ELF-1 (cell line): ENCODE results near the gene RIMS3.
A peak's percentile ranks its signal among the peaks of the same experiment; 100 is the strongest.

ENCODE experiments used
- DNase-seq: peaks from one replicate; pipeline ENCODE4 v3.0.0-alpha.2; 2016; ENCODE audit warnings: low read depth, low spot score

RIMS3 gene

GRCh38 chr1:40653851-40654537, 11.5 kb downstream of the RIMS3 start:
- DNase-seq = peak; percentile 57

GRCh38 chr1:40652979-40653378, 12.5 kb downstream of the RIMS3 start:
- no peak for DNase-seq

DNA sequence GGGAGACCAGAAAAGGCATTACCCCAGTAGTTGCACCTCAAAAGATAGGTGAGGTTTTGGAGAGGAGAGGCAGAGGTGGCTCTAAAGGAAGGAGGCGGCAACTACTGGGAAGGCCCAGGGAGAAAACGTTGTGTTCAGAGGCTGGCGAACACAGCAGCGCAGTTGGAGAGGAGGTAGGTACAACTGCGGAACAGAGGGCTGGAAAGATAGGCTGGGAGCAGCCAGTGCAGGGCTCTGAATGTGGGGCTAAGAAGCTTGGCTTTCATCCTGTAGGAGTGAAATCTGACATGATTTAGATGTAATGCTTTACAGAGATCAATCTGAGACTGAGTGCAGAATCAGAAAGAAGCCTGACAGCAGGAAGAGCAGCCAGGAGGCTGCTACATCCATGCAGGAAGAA, 13.0 kb downstream of the RIMS3 start:
- DNase-seq = no peak

GRCh38 chr1:40651138-40651857, 14.2 kb downstream of the RIMS3 start:
- DNase-seq = no peak

DNA sequence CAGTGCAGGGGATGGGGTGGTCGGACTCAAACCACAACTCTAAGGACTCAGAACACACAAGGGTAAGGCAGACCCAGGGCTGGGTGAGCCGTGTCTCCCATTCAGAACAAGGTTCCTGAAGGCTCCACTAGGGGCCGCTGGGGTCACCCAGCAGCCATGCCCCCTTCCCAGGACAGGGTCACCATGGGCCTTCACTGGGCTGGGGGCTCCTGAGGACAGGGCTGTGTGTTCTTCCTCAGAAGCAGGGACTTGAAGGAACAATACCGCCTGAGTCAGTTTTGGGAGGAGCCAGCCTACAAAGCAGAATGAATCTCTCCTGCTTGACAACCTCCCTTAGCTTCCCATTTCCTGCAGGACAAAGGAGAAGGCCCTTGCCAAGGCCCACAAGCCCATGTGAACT, 15.4 kb downstream of the RIMS3 start:
- DNase-seq = peak; percentile 65

GRCh38 chr1:40649592-40649930, 15.9 kb downstream of the RIMS3 start:
- DNase-seq = no peak

DNA sequence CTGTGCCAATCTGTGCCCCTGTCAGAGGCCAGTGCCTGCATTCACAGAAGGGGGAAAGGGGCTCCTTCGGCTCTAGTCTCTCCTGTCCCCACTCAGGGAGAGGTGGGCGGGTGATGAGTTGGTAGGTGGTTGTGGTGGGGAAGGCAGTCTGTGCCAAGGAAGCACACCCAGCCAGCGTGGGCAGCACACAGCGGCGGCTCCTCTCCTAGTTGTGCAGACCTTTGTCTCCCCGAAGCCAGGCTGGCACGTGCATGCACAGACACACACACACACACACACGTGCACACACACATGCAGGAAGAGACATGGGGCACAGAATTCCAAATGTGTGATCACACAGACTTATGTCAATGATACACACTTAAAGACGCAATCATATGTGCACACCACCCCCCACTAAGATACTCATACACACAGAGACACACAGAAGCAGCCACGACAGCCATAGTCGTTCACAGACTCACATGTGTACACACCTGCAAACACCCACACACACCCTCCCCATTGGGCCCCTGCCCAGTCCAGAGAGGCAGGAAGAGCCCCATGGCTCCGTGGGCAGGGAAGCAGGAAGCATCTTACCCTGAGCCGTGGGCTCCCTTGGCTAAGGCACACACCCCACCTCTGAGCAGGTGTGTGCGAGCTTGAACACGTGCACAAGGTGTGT, 16.4 kb downstream of the RIMS3 start:
- no peak for DNase-seq

DNA sequence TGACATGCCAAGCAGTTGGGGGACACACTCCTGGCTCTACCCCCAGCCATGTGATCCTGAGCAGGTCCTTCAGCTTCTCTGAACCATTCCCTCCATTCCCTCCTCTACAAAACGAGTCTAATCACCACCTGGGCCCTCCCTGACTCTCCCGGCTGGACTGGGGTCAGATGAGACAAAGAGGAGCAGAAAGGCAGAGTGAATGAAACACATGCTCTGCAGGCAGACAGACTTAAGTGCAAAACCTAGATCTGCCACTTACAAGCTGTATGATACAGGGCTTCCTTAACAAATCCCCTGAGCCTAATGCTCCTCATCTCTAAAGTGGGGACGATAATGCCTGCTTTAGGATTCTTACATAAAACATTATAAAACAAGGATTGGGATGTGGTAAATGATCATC, 17.3 kb downstream of the RIMS3 start:
- DNase-seq = no peak

GRCh38 chr1:40646315-40646714, 19.2 kb downstream of the RIMS3 start:
- DNase-seq = no peak

GRCh38 chr1:40645118-40645680, 20.3 kb downstream of the RIMS3 start:
- DNase-seq = no peak

- no peak for DNase-seq
Measured at GRCh38 chr1:40641601-40642242, 23.8 kb downstream of the RIMS3 start.

GRCh38 chr1:40640314-40641076, 25.0 kb downstream of the RIMS3 start:
- no peak for DNase-seq

DNA sequence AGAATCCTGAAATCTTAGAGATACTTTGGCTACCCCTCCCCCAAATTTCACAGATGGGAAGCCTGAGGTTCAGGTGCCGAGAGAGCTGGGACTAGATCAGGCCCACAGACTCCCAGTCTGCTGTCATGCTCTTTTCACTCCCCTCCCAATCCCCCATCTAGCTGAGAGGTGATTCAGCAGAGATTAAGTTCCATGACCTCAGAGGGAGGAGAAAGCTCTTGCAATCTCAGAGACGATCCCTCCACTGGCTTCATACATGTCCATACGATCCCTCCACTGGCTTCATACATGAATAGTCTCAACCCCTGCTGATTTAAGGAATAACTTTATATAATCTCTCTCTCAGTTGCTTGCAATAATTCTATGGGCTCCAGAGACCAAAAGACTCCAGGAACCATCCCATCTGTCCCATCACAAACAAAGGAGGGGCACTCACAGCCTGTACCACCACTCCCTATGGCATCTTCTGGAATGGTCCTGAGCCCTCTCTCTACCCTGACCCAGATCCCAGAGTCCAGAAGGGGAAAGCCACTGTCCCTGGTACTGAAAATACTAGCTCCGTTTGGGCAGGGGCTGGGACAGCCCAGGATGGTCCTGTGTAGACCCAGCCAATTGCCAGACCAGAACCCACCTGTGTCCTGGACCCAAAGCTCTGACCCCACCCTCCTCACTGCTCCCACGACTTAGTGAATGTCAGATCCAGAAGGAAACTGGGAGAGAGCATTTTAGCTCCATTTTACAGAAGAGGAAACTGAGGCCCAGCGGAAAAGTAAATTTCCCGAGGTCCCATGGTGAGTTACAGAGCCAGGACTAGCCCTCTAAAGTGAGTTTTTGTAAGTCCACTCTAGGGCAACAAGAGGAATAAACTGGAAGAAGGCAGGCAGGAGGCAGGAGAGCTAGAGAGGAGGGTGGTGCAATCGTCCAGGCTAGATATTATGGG, 27.1 kb downstream of the RIMS3 start:
- no peak for DNase-seq

GRCh38 chr1:40637470-40638007, 27.9 kb downstream of the RIMS3 start:
- DNase-seq = no peak

- DNase-seq = no peak
Measured at GRCh38 chr1:40636777-40637176, 28.7 kb downstream of the RIMS3 start.

DNA sequence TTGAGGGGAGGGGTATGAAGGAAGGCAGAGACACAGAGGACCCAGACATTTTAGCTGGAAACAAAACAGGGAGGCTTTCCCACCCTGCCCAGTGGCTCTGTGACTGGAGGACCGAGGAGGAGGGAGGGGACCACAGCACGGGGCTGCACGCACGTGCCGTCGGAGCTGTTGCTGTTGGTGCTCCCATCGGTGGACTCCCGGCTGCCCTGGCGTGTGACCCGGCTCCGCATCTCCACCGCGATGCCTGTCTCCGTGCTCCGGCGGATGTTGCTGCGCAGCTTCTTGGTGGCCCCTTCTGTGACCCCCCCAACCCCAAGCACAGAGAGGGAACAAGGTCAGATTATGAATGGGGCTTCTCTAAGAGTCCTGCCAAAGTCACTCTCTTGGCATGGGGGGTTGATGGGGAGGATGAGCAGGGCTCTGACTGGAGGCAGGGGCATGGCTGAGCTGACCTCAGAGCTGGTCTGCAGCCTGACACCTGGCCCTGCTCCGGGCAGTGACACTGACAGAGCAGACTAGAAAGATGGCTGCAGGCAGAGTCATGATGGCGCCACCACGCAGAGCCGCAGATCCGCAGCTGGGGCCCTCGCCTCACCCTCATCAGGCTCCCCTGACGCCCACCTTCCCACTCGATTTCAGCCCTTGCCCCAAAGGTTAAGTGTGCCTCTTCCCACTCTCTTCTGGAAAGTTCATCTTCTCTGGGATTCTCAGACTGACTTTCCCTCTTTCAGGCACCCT, 29.6 kb downstream of the RIMS3 start:
- DNase-seq = no peak

DNA sequence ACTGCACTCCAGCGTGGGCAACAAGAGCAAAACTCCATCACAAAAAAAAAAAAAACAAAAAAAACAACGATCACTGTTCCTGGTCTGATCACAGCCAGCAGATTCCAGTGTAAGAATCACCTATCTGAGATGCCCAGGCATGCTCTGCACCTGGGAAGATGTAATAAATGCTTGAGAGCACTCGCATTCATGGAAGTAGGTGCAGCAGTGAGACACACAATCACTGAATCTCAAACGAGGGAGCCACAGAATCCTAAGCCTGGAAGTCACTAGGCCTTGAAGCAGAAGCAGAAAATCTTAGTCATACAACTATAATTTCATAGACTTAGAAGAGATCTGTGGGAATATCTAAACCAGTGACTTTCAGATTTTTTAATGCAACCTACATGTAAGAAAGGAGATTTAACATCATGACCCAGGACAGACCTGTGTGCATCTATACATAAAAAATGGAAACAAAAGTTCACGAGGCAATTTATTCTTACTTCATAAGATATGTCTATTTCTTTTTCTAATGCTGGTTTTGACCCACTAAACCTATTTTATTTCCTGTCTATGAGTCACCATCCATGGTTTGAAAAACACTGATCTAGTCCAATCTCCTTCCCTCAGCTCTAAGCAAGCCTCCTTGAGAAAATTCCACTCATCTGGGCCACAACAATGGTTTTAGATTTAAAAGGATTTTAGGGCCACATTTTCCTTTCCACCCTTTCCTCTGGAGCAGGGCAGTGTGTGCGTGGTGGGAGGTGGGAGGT, 30.4 kb downstream of the RIMS3 start:
- no peak for DNase-seq

DNA sequence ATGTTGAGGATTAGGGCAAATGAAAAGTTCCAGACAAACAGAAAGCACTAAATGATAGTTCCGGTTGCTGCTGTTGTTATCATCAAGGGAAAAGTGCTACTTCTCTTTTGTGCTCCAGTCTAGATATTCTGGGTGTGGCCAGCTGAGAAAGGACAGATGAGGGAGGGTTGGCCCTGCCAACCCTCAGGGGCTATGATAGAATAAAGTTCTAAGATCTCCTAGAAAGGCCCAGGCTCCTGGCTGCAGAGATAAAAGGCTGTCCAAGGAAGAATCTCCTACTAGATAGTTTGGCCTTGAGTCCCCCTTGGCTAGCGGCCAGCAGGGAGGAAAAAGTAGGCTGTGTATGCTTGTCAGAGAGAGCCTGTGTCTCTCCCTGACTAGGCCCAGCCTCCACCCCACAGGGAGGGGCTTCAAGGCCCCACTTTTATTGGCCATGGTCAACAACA, 31.5 kb downstream of the RIMS3 start:
- DNase-seq = no peak
